NCI-H2196 (cell line): ENCODE measurements around the gene SPAG8.

Source experiments
- DNase-seq: peaks from one replicate; lab custom pipeline; 2025; ENCODE audit not compliant: unreplicated experiment; lab: John Stamatoyannopoulos, UW

Gene SPAG8

DNA sequence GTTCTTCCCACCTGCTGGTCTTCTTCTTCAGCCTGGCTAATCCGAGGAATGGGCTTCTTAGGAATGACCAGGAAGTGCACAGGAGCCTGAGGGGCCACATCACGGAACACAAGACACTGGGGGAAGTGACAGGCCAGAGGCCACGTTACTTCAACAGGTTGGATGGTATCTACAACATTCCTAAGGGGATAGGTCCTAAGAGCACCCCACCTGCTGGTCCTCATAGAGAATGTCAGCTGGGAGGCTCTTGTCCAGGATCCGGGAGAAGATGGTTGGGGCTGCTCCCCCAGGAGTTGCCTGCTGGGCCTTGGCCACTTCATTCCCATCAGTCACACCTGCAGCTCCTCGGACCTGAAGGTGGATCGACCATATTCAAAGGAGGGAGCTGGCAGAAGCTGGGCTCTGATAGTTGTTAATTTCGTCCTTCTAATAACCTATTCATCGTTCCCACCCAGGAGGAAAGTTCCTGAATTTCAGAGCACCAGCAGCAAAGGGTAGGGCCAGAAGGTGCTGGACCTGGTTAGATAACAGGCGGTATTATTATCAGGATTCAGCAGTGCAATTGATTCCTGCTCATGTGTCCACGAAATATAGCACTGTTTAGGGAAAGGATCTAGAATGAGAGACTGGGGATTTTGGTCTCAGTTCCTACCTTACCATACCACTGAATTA lies 1.5 kb upstream of the SPAG8 start:
- DNase-seq = peak; percentile 19

DNA sequence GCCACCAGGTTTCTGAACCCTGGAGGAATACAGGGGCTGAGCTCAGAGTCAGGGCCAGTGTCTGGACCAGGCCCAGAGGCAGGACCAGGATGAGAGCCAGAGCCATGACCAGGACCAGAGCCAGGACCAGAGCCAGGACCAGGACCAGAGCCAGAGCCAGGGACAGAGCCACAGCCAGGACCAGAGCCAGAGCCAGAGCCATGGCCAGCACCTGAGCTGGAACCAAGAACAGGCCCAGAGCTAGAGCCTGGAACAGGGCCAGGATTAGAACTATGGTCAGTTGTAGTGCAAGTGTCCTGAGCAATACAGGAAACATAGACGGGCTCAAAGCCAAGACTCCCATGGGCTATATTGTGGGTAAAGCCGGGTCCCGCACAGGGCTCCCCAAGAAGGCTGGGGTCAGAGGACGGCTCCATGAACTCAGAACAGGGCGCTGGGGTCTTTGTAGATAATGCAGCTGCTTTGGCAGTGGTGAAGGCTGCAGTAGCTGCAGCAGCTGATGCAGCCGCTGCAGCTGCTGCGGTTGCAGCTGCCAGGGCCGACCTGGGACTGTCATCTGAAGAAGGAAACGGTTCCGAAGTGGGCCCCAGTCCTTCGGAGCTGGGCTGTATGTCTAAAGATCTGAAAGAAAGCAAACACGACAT lies 559 bp downstream of the SPAG8 start:
- peak; percentile 56 for DNase-seq

DNA sequence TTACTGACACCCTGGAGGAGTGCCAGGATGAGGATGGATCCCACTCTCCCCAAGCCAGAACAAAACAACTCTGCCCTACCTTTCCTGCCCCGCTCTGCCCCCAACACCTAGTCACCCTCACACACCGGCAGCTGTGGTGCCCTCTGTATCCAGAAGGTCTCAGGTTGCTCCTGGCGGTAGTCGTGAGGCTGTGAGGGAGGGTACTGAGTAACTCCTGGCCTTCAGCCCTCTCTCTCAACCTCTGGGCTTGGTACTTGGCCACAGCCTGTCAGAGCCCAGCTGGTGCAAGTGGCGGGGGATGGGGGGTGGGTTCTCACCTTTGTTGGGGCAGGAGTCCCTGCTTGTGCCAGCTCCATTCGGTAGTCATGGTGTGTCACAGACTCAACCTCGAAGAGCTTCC lies 1.9 kb downstream of the SPAG8 start:
- DNase-seq = no peak

GRCh38 chr9:35808433-35808832 lies 3.6 kb downstream of the SPAG8 start:
- no peak for DNase-seq

DNA sequence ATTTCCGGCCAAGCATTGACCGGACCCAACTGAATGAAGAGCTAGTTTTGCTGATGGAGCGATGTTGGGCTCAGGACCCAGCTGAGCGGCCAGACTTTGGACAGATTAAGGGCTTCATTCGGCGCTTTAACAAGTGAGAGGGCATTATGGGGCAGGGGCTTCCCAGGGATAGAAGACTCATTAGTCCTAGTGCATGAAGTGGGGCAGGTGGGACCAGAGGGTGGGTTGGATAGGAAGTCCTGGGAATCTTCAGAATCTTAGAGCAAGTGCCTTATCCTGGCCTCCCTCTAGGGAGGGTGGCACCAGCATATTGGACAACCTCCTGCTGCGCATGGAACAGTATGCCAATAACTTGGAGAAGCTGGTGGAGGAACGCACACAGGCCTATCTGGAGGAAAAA lies 6.0 kb downstream of the SPAG8 start:
- no peak for DNase-seq

DNA sequence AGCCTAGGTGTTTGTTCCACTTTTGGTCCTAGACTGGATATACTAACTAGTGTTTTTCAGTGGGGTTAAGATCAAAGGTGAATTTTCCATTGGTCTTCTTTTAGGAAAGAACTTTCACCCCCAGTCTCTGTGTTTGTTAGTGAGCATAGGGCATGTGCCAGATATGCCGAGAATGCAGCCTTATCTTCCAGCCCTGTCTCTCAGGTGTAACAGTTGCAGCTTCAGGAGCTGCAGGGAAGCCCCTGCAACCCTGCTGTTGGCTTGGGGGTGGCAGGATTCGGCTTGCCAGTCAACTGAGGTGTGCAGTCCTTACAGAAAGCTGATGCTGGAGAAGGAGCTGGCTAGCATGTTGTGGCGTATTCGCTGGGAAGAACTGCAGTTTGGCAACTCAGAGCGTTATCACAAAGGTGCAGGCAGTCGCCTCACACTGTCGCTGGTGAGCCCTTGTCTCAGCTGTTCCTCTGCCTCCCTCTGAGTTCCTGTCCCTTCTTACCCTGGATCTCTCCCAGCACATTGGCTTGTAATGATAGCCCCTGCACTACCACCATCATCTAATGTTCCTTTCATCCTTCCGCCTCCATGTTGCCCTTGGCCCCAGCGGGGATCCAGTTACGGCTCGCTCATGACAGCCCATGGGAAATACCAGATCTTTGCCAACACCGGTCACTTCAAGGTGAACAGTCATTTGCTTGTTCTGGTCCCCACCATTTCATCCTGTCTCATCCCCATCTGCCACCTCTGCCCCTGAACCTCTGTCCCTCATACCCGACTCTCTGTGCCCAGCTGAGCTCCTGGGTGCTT lies 10.5 kb downstream of the SPAG8 start:
- no peak for DNase-seq

GRCh38 chr9:35800530-35800929 lies 11.5 kb downstream of the SPAG8 start:
- DNase-seq = no peak

GRCh38 chr9:35798658-35799374 lies 13.2 kb downstream of the SPAG8 start:
- no peak for DNase-seq

GRCh38 chr9:35797311-35798109 lies 14.6 kb downstream of the SPAG8 start:
- no peak for DNase-seq

DNA sequence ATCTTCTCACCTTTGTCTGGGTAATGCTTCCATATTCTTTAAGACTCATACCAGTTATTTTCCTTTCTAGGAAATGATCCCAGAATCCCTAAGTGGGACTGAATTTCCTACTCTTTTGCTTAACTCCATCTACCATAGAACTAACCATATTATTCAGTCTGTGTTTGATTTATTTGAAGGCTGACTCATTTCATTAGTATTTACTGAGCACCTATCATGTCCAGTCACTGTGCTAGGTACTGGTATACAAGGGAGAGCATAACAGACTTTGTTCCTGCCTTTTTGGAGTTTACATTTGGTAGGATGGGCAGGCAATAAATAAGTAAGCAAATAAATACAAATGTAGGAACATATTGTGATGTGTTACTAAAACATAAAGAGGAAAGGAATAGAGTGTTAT lies 16.4 kb downstream of the SPAG8 start:
- DNase-seq = no peak

DNA sequence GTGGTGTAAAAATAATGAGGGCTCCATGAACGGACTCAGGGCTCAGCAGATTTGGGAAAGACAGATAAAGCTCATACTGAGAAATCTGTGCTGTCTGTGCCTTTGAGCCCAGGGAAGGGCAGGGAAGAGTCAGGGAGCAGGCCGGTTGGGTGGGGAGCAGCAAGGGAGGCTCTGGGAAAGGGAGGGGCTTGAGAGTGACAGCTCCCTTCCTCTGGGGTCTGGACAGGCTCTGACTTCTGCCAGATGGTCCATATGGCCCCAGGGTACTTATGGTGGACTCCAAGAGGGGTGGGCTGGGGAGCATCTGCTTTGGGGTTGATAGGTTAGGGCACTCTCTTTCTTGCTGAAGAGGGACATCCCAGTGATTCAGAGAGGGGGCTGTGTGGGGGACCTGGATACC lies 18.6 kb downstream of the SPAG8 start:
- DNase-seq = no peak

GRCh38 chr9:35792826-35793225 lies 19.2 kb downstream of the SPAG8 start:
- DNase-seq = no peak

DNA sequence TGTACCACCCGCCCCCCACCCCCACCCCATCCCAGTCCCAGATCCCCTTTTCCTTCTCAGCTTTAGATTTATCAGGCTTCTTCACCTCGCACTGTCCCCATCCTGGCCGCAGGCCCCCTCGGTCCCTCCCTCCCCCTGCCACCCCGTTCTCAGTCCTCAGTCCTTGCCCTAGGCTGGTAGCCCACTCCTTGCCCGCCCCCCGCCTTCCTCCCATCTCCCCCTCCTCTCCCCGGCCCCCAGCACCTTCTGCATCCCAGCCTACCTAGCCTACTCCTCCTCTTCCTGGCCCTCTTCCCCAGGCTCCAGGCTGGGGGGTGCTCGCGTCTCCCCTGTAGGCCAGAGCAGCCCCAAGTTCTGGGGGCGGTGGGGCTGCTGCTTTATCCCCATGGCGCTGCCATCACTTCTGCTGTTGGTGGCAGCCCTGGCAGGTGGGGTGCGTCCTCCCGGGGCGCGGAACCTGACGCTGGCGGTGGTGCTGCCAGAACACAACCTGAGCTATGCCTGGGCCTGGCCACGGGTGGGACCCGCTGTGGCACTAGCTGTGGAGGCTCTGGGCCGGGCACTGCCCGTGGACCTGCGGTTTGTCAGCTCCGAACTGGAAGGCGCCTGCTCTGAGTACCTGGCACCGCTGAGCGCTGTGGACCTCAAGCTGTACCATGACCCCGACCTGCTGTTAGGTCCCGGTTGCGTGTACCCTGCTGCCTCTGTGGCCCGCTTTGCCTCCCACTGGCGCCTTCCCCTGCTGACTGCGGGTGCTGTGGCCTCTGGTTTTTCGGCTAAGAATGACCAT lies 19.8 kb downstream of the SPAG8 start:
- DNase-seq = no peak

DNA sequence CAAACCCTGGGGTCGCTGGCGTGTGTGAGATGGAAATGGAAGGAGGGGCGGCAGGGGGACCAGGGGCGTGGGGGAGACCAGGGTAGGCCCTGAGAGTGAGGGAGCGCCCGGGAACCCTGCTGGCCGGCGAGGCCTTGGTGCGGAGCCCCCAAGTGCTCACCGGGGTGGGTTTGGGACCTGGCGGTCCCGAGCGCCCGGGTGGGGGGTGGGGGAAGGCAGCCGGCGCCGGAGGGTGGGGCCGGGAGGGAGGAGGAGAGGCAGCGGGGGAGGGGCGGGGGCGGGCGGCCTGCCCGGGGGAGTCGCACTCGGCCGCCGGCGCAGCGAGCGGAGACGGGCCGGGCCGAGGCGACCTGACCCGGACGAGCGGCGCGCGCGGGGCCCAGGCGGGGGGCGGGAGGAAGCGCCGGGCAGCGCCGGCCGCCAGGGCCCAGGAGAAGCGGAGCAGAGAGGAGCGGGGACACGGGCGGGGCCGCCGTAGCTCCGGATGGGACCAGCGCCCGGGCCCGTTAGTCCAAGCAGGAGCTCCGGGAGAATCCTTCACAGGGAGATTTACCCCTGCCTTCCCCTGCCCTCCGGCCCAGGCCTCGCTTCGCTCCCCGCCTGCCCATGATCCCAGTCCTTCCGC lies 20.7 kb downstream of the SPAG8 start, which contains the start of gene NPR2:
Gene NPR2 (plus strand): TSS at position 295 of the 625 bp plus-strand sequence. CDS start 818 bp downstream, outside the sequence.
- DNase-seq = no peak

GRCh38 chr9:35790385-35791296 lies 21.4 kb downstream of the SPAG8 start:
- DNase-seq = peak; percentile 80

GRCh38 chr9:35790025-35790384 lies 22.1 kb downstream of the SPAG8 start:
- no peak for DNase-seq

GRCh38 chr9:35789541-35789940 lies 22.5 kb downstream of the SPAG8 start:
- DNase-seq = no peak

GRCh38 chr9:35783418-35783817 lies 28.6 kb downstream of the SPAG8 start:
- DNase-seq = no peak
